Left renal pelvis (tissue), 4 donors: ENCODE results near the gene SYNGR2. TPM values are rescaled to one million over a fixed set of nuclear protein-coding genes. Genes with fewer than 3 reads are reported as not detected.

ENCODE experiments used
- DNase-seq, 4 donors: peaks; one replicate each; pipeline ENCODE4 v3.0.0-alpha.2; 2013; ENCODE audit warnings: low read depth in 4 of 4, low spot score in 3 of 4
- polyA plus RNA-seq, 4 donors: library from polyadenylated mRNA; unstranded; fragments of 120-200 nt; gene quantifications; one replicate each; pipeline ENCODE4 v1.2.1, GENCODE V29; 2013; ENCODE audit not compliant: insufficient read length in 4 of 4

SYNGR2 gene
- polyA plus RNA-seq = 10 to 100 TPM; 17.7 to 77.9 (median 60.0) TPM

GRCh38 chr17:78168242-78168902 is at the start of gene SYNGR2:
SYNGR2 (plus strand) TSS chr17:78168581; CDS start chr17:78168617, 36 bp downstream.
- no peak for DNase-seq

- no peak for DNase-seq
These were observed 49.6 kb upstream of the SYNGR2 start for GRCh38 chr17:78118801-78119241.

GRCh38 chr17:78120537-78120936 is 47.8 kb upstream of the SYNGR2 start:
- no peak for DNase-seq

GRCh38 chr17:78120971-78121800 is 47.2 kb upstream of the SYNGR2 start:
- DNase-seq = no peak

- DNase-seq = no peak
These were observed 46.6 kb upstream of the SYNGR2 start for GRCh38 chr17:78121801-78122215.

- no peak for DNase-seq
These were observed 46.0 kb upstream of the SYNGR2 start for GRCh38 chr17:78122216-78122930.

GRCh38 chr17:78122931-78123249 is 45.5 kb upstream of the SYNGR2 start:
- no peak for DNase-seq

- no peak for DNase-seq
These were observed 45.0 kb upstream of the SYNGR2 start for GRCh38 chr17:78123258-78123929.

GRCh38 chr17:78124081-78124835 is 44.1 kb upstream of the SYNGR2 start:
- no peak for DNase-seq

- DNase-seq = no peak
These were observed 43.6 kb upstream of the SYNGR2 start for GRCh38 chr17:78124836-78125137.

GRCh38 chr17:78125138-78125913 is 43.1 kb upstream of the SYNGR2 start:
- DNase-seq = no peak

- no peak for DNase-seq
These were observed 42.1 kb upstream of the SYNGR2 start for GRCh38 chr17:78125976-78126894.

- no peak for DNase-seq
These were observed 41.5 kb upstream of the SYNGR2 start for GRCh38 chr17:78126895-78127238.

- DNase-seq = no peak
These were observed 41.0 kb upstream of the SYNGR2 start for GRCh38 chr17:78127239-78127887.

GRCh38 chr17:78127888-78128550 is 40.4 kb upstream of the SYNGR2 start:
- no peak for DNase-seq

GRCh38 chr17:78128551-78129350 is 39.6 kb upstream of the SYNGR2 start, which contains the start of gene TMC6:
TMC6 (minus strand) TSS chr17:78128755; CDS start chr17:78126832, 1,923 bp downstream.
- DNase-seq = no peak
